Neuron (in vitro differentiated cells): Measurements from ENCODE around the gene STAMBPL1.
"Not testable (repeated sequence)": the region's sequence is repeated elsewhere in the genome, so short reads cannot be mapped to it uniquely, and the experiment has no call there.

Experiments
- H2AFZ ChIP-seq: one replicate; pipeline ENCODE4 v1.6.1; 2013; ENCODE audit warnings: low read depth, mild to moderate bottlenecking, inconsistent platforms, low read length, moderate library complexity
- H3K27me3 ChIP-seq: one replicate; pipeline ENCODE4 v1.6.1; 2013; ENCODE audit warnings: low read length; ENCODE audit not compliant: insufficient read depth
- H3K36me3 ChIP-seq: one replicate; pipeline ENCODE4 v1.6.1; 2013; ENCODE audit warnings: low read length; ENCODE audit not compliant: insufficient read depth
- H3K4me1 ChIP-seq: one replicate; pipeline ENCODE4 v1.6.1; 2013; ENCODE audit warnings: low read length; ENCODE audit not compliant: insufficient read depth
- H3K4me3 ChIP-seq: 2 replicates; pipeline ENCODE4 v1.5.1; 2013; ENCODE audit warnings: mild to moderate bottlenecking, low read length, moderate library complexity
- H3K9me3 ChIP-seq: one replicate; pipeline ENCODE4 v1.6.1; 2013; ENCODE audit warnings: low read length

STAMBPL1 gene

DNA sequence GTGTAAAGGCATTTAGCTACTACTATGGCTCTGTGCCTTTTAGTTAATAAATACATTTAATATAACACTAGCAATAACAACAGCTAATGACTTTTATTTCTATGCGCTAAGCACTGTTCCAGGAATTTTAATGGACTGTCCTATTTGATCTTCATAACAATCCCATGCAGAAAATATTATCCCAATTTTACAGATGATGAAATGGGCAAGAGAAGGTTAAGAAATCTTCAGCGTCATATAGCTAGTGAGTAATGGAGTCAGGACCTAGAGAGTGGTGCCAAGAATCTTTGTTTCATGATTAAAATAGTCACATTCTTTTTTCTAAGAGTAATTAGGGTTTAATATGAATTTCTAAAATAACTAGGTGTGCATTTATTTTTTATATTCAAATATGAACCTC is 40.2 kb downstream of the STAMBPL1 start:
- no peaks in the 10 kb centered on the region for H3K27me3 ChIP-seq
- H3K9me3 ChIP-seq = no peaks in the 10 kb centered on the region
- H3K36me3 ChIP-seq = no peaks in the 10 kb centered on the region
- no peak overlapping the region for H2AFZ ChIP-seq
- H3K4me1 ChIP-seq = no peaks in the 10 kb centered on the region
- no peak overlapping the region for H3K4me3 ChIP-seq

DNA sequence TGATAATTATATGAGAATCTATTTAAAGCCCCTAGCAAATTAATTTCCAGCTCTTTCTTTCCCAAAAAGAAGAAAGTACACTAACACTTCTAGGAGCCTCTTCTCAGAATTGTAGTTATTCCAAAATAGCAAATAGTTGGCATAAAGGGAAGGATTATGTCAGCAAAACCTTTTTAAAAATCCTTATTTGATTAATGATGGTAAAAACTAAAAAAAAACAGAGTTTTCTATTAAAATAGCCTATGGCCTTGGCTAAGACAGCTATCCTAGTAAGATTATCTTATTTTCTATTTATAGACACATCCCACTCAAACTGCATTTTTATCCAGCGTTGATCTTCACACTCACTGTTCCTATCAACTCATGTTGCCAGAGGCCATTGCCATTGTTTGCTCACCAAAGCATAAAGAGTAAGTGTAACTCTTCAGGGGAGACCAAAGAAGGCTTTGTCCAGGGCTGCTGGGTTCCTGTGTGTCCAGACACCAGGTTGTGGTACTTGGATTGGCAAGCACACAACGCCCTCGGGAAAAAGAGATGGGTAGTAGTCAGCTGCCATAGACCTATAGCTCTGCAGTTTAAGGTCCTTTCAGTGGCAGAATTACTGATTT is 41.0 kb downstream of the STAMBPL1 start:
- no peak overlapping the region for H3K4me3 ChIP-seq
- H3K36me3 ChIP-seq = no peaks in the 10 kb centered on the region
- H2AFZ ChIP-seq = no peak overlapping the region
- H3K27me3 ChIP-seq = no peaks in the 10 kb centered on the region
- H3K9me3 ChIP-seq = no peaks in the 10 kb centered on the region
- H3K4me1 ChIP-seq = no peaks in the 10 kb centered on the region

DNA sequence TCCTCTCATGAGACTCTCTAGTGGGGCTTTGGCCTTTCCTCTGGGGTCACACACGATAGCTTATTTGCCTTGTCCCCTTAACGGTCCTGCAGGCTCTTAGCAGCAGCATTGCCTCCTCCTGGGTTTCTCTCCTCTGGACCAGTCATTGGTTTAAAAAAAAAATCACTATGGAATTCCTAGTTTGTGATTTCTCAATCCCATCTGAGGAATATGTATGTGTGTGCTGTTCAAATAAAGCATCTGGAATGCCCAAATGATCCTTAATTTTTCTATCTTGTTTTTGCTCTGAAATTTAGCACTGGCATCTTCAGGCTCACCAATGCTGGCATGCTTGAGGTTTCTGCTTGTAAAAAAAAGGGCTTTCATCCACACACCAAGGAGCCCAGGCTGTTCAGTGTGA is 42.0 kb downstream of the STAMBPL1 start:
- Histone ChIP-seq H3K4me1 (no peaks in the 10 kb centered on the region), H2AFZ (no peak overlapping the region), H3K4me3 (no peak overlapping the region), H3K36me3 (no peaks in the 10 kb centered on the region), H3K27me3 (no peaks in the 10 kb centered on the region), H3K9me3 (no peaks in the 10 kb centered on the region)

DNA sequence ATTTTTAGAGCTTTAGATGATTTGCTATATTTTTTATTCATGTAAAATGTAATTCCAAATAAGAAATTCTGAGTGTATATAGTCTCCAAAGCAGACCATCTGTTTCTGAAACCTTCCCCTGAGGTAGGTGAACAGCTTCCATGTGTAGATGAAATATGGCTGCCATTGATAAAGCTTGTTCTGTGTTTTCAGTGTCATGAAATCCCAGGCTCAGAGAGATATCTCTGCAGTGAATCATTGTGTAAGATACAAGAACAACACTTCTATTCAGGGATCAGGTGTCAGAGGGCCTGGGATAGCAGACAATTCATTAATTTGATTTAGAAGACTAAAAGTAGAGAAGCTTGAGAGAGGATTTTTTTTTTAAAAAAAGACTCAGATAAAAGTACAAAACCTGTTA is 43.5 kb downstream of the STAMBPL1 start:
- Histone ChIP-seq H2AFZ (no peak overlapping the region), H3K4me3 (no peak overlapping the region), H3K4me1 (no peaks in the 10 kb centered on the region), H3K9me3 (no peaks in the 10 kb centered on the region), H3K27me3 (no peaks in the 10 kb centered on the region), H3K36me3 (no peaks in the 10 kb centered on the region)

DNA sequence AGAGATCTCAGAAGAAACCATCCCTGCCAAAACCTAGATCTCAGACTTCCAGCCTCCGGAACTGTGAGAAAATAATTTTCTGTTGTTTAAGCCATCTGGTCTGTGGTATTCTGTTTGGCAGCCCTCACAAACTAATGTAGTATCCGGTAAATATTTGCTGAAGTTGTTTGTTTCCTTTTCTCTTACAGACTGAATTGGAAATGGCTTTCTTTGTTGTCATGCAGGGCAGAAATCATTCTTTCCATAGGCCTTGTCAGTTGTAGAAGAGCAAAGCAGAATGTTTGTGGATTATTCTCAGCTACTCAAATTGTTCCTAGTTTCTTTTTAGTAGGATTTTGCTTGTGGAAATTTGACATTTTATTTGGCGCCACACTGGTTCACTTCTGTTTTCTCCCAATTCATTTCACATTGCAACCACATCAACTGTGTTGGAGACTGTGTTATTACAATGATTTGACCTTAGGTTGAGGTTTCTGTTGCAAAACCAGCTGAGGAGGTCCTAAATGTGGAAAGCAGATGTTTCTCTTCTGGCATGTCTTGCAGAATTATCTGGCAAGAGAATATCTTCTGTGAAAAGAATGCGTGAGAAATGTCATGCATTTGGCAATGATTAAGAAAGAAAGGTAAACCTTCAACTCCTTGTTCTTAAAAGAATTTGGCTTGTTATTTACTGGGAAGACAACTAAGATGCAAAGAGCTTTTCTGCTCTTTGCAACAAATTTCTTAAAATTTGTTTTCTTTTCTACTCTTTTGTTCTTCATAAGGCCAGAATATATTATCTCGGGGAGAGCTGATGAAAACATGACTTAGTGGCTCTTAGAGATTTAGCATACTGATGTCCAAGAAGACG is 46.7 kb downstream of the STAMBPL1 start:
- Histone ChIP-seq H3K4me3 (no peak overlapping the region), H3K36me3 (no peaks in the 10 kb centered on the region), H3K9me3 (no peaks in the 10 kb centered on the region), H3K4me1 (no peaks in the 10 kb centered on the region), H3K27me3 (no peaks in the 10 kb centered on the region), H2AFZ (no peak overlapping the region)

DNA sequence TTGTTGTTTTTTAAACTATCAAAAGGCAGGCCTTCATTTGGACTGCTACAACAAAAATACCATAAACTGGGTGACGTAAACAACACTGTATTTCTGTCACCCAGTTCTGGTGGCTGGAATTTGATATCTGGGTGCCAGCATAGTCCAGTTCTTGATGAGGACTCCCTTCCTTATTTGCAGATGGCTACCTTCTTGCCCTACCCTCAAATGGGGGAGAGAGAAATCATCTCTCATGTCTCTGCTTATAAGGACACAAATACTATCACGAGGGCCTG is 47.3 kb downstream of the STAMBPL1 start:
- no peaks in the 10 kb centered on the region for H3K36me3 ChIP-seq
- no peak overlapping the region for H3K4me3 ChIP-seq
- no peaks in the 10 kb centered on the region for H3K4me1 ChIP-seq
- no peaks in the 10 kb centered on the region for H3K27me3 ChIP-seq
- no peak overlapping the region for H2AFZ ChIP-seq
- no peaks in the 10 kb centered on the region for H3K9me3 ChIP-seq

DNA sequence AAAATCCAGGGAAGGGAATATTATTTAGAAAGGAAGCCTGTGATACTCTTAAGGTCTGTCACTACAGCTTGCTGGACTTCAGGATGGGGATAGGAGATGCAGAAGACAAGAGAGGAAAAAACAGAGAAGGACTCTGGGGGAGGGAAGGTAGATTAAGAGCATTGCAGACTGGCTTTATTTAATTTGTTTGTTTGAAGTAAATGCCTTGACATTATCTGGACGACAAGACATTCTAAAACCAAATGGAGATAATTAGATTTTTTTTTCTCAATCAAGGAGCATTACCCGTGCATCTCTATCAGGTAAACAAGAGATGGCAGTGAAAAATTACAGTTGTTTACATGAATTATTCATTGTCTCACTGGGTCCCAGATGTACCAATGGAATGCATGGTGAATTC is 48.2 kb downstream of the STAMBPL1 start:
- Histone ChIP-seq H3K36me3 (no peaks in the 10 kb centered on the region), H3K9me3 (no peaks in the 10 kb centered on the region), H2AFZ (no peak overlapping the region), H3K4me3 (no peak overlapping the region), H3K27me3 (no peaks in the 10 kb centered on the region), H3K4me1 (no peaks in the 10 kb centered on the region)

DNA sequence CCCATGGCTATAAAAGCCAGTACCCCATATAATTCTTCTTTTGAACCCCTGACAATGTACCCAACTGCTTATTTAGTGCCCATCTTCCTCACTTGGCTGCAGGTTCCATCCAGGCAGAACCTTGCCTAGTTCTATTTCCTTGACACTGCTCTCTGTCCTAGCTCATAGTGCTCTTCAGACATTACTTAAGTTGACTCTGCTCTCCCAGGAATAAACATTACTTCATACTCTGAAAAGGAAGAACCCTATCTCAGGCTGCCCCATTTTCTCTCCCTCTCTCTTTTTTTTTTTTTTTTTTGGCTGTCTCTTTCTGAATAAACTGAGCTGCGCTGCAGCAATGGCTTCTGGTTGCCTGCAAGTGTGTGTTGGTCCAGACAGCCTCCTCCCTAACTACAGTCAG is 51.5 kb downstream of the STAMBPL1 start:
- no peaks in the 10 kb centered on the region for H3K27me3 ChIP-seq
- no peaks in the 10 kb centered on the region for H3K4me1 ChIP-seq
- no peak overlapping the region for H3K4me3 ChIP-seq
- no peak overlapping the region for H2AFZ ChIP-seq
- no peaks in the 10 kb centered on the region for H3K36me3 ChIP-seq
- no peaks in the 10 kb centered on the region for H3K9me3 ChIP-seq

DNA sequence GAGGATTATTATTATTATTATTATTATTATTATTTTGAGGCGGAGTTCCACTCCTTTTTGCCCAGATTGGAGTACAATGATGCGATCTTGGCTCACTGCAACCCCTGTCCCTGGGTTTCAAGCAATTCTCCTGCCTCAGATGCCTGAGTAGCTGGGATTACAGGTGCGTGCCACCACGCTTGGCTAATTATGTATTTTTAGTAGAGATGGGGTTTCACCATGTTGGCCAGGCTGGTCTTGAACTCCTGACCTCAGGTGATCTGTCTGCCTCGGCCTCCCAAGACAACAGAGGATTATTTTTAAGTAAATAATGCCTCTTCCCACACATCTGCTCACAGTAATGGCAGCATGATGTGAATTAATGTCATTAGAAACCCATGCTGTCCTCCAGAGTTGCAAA is 52.0 kb downstream of the STAMBPL1 start:
- H3K36me3 ChIP-seq, H3K27me3 ChIP-seq, H3K4me1 ChIP-seq: not testable (repeated sequence)

DNA sequence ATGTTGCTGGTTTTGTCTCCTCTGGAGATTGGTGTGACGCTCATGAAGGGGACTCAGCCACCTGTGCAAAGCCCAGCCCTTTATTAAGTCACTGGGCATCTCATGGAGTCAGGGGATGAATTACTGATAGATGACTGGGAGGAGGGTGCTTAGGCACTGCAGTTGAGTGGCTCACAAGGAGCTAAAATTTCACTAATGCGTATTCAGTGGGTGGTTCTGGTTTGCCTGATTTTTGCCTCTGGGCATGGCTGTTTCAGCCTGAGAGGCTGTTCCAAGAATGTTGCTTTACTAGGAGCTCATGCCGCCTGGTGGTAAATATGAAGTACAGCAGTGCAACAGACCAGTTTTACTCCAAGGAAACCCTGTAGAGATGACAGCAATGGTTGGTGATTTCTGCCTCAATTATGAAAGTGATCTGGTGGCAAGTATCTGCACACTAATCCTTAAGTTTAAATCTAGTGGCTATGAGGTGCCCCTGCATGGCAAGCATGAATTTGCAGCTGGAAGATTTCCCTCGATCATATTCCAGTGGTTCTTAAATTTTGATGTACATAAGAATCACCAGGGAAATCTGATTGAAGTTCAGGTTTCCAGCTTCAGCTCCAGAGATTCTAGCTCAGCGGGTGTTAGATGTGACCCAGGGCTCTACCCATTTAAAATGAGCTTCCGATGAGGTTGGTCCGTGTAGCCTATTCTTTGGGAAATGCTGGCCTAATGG is 52.7 kb downstream of the STAMBPL1 start:
- no peaks in the 10 kb centered on the region for H3K4me1 ChIP-seq
- H2AFZ ChIP-seq = no peak overlapping the region

More for the DNA sequence above, 52.0 kb downstream of the STAMBPL1 start:
- H3K4me3 ChIP-seq, H3K9me3 ChIP-seq, H2AFZ ChIP-seq: not testable (repeated sequence)

DNA sequence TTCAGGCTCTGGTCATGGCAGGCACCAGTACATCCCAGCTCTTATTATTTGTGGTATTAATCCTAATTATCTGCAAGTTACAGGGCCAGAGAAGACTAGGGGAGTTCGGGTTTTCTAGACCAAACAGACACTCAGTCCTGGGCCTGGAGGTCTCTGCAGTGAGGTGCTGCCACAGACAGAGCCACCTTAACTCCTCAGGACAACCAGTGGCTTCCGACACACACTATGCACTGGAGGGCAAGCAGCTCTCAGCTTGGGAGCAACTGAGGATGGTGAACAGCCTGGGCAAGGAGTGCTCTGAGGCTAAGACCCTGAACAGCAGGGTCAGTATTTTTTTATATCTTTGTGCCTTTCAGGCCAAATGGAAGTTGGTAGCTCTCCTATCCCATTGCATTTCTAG is 53.5 kb downstream of the STAMBPL1 start:
- H3K4me1 ChIP-seq = no peaks in the 10 kb centered on the region
- H3K36me3 ChIP-seq = no peaks in the 10 kb centered on the region
- no peaks in the 10 kb centered on the region for H3K9me3 ChIP-seq
- no peaks in the 10 kb centered on the region for H3K27me3 ChIP-seq
- no peak overlapping the region for H2AFZ ChIP-seq
- no peak overlapping the region for H3K4me3 ChIP-seq

More for the DNA sequence above, 52.7 kb downstream of the STAMBPL1 start:
- no peaks in the 10 kb centered on the region for H3K27me3 ChIP-seq
- H3K9me3 ChIP-seq = no peaks in the 10 kb centered on the region
- no peak overlapping the region for H3K4me3 ChIP-seq
- H3K36me3 ChIP-seq = no peaks in the 10 kb centered on the region

DNA sequence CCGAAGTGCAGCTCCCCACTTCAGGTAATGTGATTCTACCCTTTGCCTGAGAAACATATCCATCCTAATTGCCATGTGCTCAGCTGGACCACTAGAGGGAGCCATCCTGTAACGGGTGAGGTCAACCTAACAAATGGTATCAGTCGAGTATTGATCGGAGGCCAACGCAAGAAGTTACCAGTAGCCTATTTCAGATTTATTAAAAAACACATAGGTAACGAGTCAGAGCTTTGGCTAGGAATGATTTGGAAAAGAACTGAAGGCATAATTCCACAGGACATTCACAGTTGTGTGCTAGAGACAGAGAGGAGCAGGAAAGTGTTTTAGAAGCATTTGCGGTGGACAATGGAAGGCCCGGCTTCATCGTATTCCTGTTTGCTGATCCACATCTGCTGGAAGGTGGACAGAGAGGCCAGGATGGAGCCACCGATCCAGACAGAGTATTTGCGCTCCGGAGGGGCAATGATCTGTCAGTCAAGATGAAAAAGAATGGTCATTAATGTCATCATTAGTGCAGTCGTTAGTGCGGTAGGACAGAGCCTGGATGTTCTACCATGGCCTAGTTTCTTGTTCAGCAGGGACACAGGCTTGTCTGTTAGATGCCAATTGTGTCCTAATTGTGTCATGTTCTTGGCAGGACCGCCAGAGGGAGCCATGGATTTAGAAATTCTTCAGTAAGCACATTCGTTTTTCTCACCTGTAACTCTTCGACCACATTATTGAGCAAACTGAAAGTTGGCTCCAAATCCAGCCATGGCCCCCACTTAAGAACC is 55.0 kb downstream of the STAMBPL1 start:
- H3K4me3 ChIP-seq = no peak overlapping the region
- no peaks in the 10 kb centered on the region for H3K9me3 ChIP-seq
- no peaks in the 10 kb centered on the region for H3K27me3 ChIP-seq
- H3K4me1 ChIP-seq = no peaks in the 10 kb centered on the region
- H2AFZ ChIP-seq = no peak overlapping the region
- H3K36me3 ChIP-seq = no peaks in the 10 kb centered on the region

DNA sequence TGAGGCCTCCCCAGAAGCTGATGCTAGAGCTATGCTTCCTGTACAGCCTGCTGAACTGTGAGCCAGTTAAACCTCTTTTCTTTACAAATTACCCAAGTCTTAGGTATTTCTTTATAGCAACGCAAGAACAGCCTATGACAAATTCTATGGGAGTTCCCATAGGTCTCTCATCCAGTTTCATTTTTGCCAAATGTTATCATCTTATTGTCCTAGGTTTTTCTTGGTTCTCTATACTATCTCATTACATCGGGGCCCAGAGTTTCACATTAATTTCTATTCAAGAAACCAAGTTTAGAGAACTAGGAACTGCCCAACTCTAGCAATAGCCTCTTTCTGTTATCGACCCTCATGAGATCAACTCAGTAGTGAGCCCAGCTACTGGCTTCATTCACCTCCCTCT is 56.6 kb downstream of the STAMBPL1 start:
- H3K27me3 ChIP-seq = no peaks in the 10 kb centered on the region
- no peaks in the 10 kb centered on the region for H3K9me3 ChIP-seq
- H3K4me3 ChIP-seq = no peak overlapping the region
- H3K36me3 ChIP-seq = no peaks in the 10 kb centered on the region
- no peak overlapping the region for H2AFZ ChIP-seq
- H3K4me1 ChIP-seq = no peaks in the 10 kb centered on the region
